ENCODE results near the gene ZNHIT2.

The ZNHIT2 gene

GRCh38 chr11:65112546-65113360 lies 4.7 kb downstream of the ZNHIT2 start:
- in situ Hi-C loops (cut with HindIII; ENCODE audit: low sequenced_read_pairs): no loop called here
- no peak for DNase-seq (ENCODE audit: low read depth)
- TF ChIP-seq CTCF (IDR thresholded peaks at IDR 0.05; ENCODE audit: low read depth, low read length, missing control alignments): peak; percentile 84
- peak overlapping the region; percentile 56 for H3K4me3 ChIP-seq (ENCODE audit: low read depth, low read length)

GRCh38 chr11:65111744-65112545 lies 5.6 kb downstream of the ZNHIT2 start, which contains the start of gene TM7SF2:
Gene TM7SF2, plus strand, starts transcription at chr11:65111872. Its CDS starts 144 bp downstream, at chr11:65112016.
- in situ Hi-C loops (cut with HindIII; ENCODE audit: low sequenced_read_pairs): no loop called here
- peak; percentile 70 for DNase-seq (ENCODE audit: low read depth)
- TF ChIP-seq CTCF (IDR thresholded peaks at IDR 0.05; ENCODE audit: low read depth, low read length, missing control alignments): no peak
- H3K4me3 ChIP-seq (ENCODE audit: low read depth, low read length): peak within 1 kb of the TSS; percentile 56

- no peak for TF ChIP-seq CTCF (IDR thresholded peaks at IDR 0.05; ENCODE audit: low read depth, low read length, missing control alignments)
- H3K4me3 ChIP-seq (ENCODE audit: low read depth, low read length): peak overlapping the region; percentile 56
- in situ Hi-C loops (cut with HindIII; ENCODE audit: low sequenced_read_pairs): no loop called here
- no peak for DNase-seq (ENCODE audit: low read depth)
Measured at GRCh38 chr11:65111159-65111743, 6.2 kb downstream of the ZNHIT2 start.

DNA sequence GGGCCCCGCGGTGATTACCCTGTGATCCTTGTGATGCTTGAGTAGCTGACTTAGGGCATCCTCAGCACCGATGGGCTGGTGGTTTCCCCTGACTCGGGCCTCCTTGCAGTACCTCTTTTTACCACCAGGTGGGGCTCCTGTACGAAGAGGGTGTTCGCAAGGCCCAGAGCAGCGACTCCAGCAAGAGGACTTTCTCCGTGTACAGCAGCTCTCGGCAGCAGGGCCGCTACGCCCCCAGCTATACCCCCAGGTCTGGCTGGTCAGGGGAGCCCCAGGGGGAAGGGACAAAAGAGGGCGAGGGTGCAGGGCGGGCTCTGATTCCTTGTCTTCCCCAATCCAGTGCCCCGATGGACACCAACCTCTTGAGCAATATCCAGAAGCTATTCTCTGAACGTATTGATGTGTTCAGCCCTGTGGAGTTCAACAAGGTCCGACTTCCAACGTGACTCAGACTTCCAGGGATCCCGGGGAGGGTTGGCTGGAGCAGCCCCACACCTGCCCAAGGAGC lies 7.1 kb downstream of the ZNHIT2 start:
- H3K4me3 ChIP-seq (ENCODE audit: low read depth, low read length): no peak overlapping the region
- in situ Hi-C loops (cut with HindIII; ENCODE audit: low sequenced_read_pairs): no loop called here
- DNase-seq (ENCODE audit: low read depth): peak; percentile 48
- peak; percentile 98 for TF ChIP-seq CTCF (IDR thresholded peaks at IDR 0.05; ENCODE audit: low read depth, low read length, missing control alignments)

DNA sequence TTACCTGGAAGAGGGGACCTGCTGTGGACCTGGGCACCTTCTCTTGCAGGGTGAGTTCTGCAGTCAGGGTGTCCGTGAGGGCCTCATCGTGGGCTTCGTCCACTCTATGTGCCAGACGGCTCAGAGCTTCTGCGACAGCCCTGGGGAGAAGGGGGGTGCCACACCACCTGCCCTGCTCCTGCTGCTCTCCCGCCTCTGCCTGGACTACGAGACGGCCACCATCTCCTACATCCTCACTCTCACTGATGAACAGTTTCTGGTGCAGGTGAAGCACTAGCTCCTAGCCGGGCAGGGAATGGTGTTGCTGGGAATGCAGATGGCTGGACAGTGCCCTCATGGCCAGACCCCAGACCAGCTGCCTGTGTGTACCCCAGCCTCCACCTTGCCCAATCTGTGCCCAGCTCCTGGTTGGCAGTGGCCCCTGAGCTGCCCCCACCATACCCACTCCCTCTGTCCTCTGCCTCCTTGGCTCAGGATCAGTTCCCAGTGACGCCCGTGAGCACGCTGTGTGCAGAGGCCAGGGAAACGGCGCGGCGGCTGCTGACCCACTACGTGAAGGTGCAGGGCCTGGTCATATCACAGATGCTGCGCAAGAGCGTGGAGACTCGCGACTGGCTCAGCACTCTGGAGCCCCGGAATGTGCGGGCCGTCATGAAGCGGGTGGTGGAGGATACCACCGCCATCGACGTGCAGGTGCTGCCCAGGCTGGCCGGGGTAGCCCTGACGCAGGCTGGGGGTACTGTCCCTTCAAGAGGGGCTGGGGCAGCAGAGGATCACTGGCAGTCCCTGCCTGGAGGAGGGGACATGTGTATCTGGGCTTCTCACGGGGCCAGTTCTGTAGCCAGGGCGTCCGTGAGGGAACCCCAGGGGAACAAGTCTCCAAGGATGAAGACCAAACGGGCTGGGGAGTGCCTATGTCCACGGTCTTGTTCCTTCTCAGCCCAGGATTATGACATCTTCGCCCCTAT lies 8.0 kb downstream of the ZNHIT2 start:
- H3K4me3 ChIP-seq (ENCODE audit: low read depth, low read length): no peak overlapping the region
- in situ Hi-C loops (cut with HindIII; ENCODE audit: low sequenced_read_pairs): no loop called here
- DNase-seq (ENCODE audit: low read depth): no peak
- TF ChIP-seq CTCF (IDR thresholded peaks at IDR 0.05; ENCODE audit: low read depth, low read length, missing control alignments): no peak

Measured in astrocyte of the cerebellum (primary cell).